H1 (cell line): ENCODE measurements around the gene HTN3. TPM values are rescaled to one million over a fixed set of nuclear protein-coding genes. Genes with fewer than 3 reads are reported as not detected.

Experiments
- CTCF ChIA-PET: fragments of 300-600 bp; sonication (Branson Sonifier 250); formaldehyde crosslinking; loops from one replicate; lab custom pipeline; 2021; ENCODE audit not compliant: partially characterized antibody; lab: Charles Lee
- POLR2A ChIA-PET: fragments of 300-600 bp; sonication (Branson Sonifier 250); formaldehyde crosslinking; loops from one replicate; lab custom pipeline; 2021; ENCODE audit warnings: inconsistent platforms; ENCODE audit not compliant: partially characterized antibody; lab: Charles Lee
- DNase-seq, 2 experiments: peaks; one replicate each; pipeline versions ENCODE4 v3.0.0 to v3.0.0-alpha.2; 2010 to 2022; ENCODE audit warnings: low spot score in 2 of 2, low read depth in 1 of 2, mixed read lengths in 1 of 2
- FAIRE-seq: peaks from 2 replicates; lab custom pipeline; 2011; peaks lifted over from hg19 to GRCh38; lab: Jason Lieb, UNC
- H2AFZ ChIP-seq: 2 replicates; pipeline ENCODE4 v1.8.1; 2012; ENCODE audit warnings: low read length, inconsistent platforms
- H2AK5ac ChIP-seq: 2 replicates; pipeline ENCODE4 v1.6.1; 2013; ENCODE audit warnings: low read depth, low read length
- H2BK120ac ChIP-seq: replicated peaks from 2 replicates; pipeline ENCODE3; 2013; ENCODE audit warnings: low read depth, low read length, inconsistent platforms
- H2BK12ac ChIP-seq: 2 replicates; pipeline ENCODE4 v1.6.1; 2013; ENCODE audit warnings: low read depth, low read length
- H2BK15ac ChIP-seq: 2 replicates; pipeline ENCODE4 v1.6.1; 2013; ENCODE audit warnings: low read length
- H2BK20ac ChIP-seq: 2 replicates; pipeline ENCODE4 v1.6.1; 2013; ENCODE audit warnings: low read length
- H2BK5ac ChIP-seq: 2 replicates; pipeline ENCODE4 v1.6.1; 2013; ENCODE audit warnings: low read depth, low read length
- H3K14ac ChIP-seq: 2 replicates; pipeline ENCODE4 v1.6.1; 2013; ENCODE audit warnings: inconsistent platforms; ENCODE audit not compliant: insufficient read length
- H3K18ac ChIP-seq: 2 replicates; pipeline ENCODE4 v1.6.1; 2013; ENCODE audit warnings: low read length; ENCODE audit errors: extremely low read depth
- H3K23ac ChIP-seq: 2 replicates; pipeline ENCODE4 v1.6.1; 2013; ENCODE audit warnings: inconsistent platforms; ENCODE audit not compliant: insufficient read length
- H3K23me2 ChIP-seq: 2 replicates; pipeline ENCODE4 v1.6.1; 2013; ENCODE audit warnings: low read depth, low read length
- H3K27ac ChIP-seq: 2 replicates; pipeline ENCODE4 v1.6.1; 2011; ENCODE audit warnings: low read depth, low read length, inconsistent platforms
- H3K27me3 ChIP-seq, 4 experiments: replicated peaks in 1 of 4; 1 replicate in 1 of 4; 2 replicates in 3 of 4; pipeline versions ENCODE4 v1.6.1 to v1.8.1; 2011 to 2013; ENCODE audit warnings: low read length in 3 of 4, mild to moderate bottlenecking in 3 of 4, inconsistent platforms in 2 of 4, mixed read lengths in 2 of 4, moderate library complexity in 1 of 4; ENCODE audit not compliant: control insufficient read depth in 3 of 4, insufficient read depth in 3 of 4; ENCODE audit errors: extremely low read depth in 1 of 4
- H3K36me3 ChIP-seq, 4 experiments: 2 replicates each; pipeline versions ENCODE4 v1.6.1 to v1.8.1; 2011 to 2013; ENCODE audit warnings: mild to moderate bottlenecking in 4 of 4, low read length in 3 of 4, moderate library complexity in 2 of 4, control low read depth in 1 of 4, inconsistent platforms in 1 of 4; ENCODE audit not compliant: insufficient read depth in 4 of 4, control insufficient read depth in 2 of 4
- H3K4ac ChIP-seq: replicated peaks from 2 replicates; pipeline ENCODE3; 2013; ENCODE audit warnings: low read length, low read depth, mixed read lengths, inconsistent platforms; ENCODE audit not compliant: insufficient read length
- H3K4me1 ChIP-seq, 4 experiments: replicated peaks in 1 of 4; 1 replicate in 1 of 4; 2 replicates in 3 of 4; pipeline versions ENCODE4 v1.6.1 to v1.8.1; 2011 to 2013; ENCODE audit warnings: low read length in 3 of 4, inconsistent platforms in 2 of 4, mixed read lengths in 1 of 4; ENCODE audit not compliant: insufficient read depth in 4 of 4, control insufficient read depth in 3 of 4
- H3K4me2 ChIP-seq, 2 experiments: 2 replicates each; pipeline versions ENCODE4 v1.6.1 to v1.8.1; 2011 to 2013; ENCODE audit warnings: low read depth in 2 of 2, low read length in 2 of 2, control low read depth in 1 of 2, inconsistent platforms in 1 of 2, mild to moderate bottlenecking in 1 of 2; ENCODE audit not compliant: insufficient read depth in 1 of 2
- H3K4me3 ChIP-seq, 4 experiments: fragments of 200-600, 300-600 bp in 1 of 4; sonication (generic), shearing (Covaris generic), sonication (Bioruptor Twin) in 1 of 4; 2 replicates each; pipeline versions ENCODE4 v1.5.1 to v1.8.1; 2011 to 2016; ENCODE audit warnings: low read length in 4 of 4, low read depth in 3 of 4, control low read depth in 2 of 4, inconsistent platforms in 2 of 4, mild to moderate bottlenecking in 2 of 4, mixed read lengths in 1 of 4, moderate library complexity in 1 of 4; ENCODE audit not compliant: insufficient read depth in 2 of 4; ENCODE audit errors: extremely low read depth in 1 of 4
- H3K56ac ChIP-seq: replicated peaks from 2 replicates; pipeline ENCODE3; 2013; ENCODE audit warnings: low read depth, mild to moderate bottlenecking, mixed read lengths, low read length, inconsistent platforms; ENCODE audit not compliant: insufficient read length
- H3K79me1 ChIP-seq: 2 replicates; pipeline ENCODE4 v1.6.1; 2013; ENCODE audit warnings: low read depth, low read length, control low read depth
- H3K79me2 ChIP-seq, 2 experiments: 2 replicates each; pipeline versions ENCODE4 v1.6.1 to v1.8.1; 2012 to 2013; ENCODE audit warnings: low read length in 2 of 2, mild to moderate bottlenecking in 2 of 2, inconsistent platforms in 1 of 2; ENCODE audit not compliant: insufficient read depth in 2 of 2, control insufficient read depth in 1 of 2
- H3K9ac ChIP-seq, 4 experiments: replicated peaks in 1 of 4; 1 replicate in 1 of 4; 2 replicates in 3 of 4; pipeline versions ENCODE4 v1.6.1 to v1.8.1; 2011 to 2013; ENCODE audit warnings: low read depth in 3 of 4, low read length in 3 of 4, control low read depth in 2 of 4, mild to moderate bottlenecking in 2 of 4, moderate library complexity in 2 of 4, inconsistent platforms in 1 of 4; ENCODE audit errors: extremely low read depth in 1 of 4
- H3K9me3 ChIP-seq, 2 experiments: 2 replicates each; pipeline versions ENCODE4 v1.6.1 to v1.8.1; 2012 to 2013; ENCODE audit warnings: mild to moderate bottlenecking in 2 of 2, moderate library complexity in 2 of 2, control low read depth in 1 of 2, inconsistent platforms in 1 of 2, low read depth in 1 of 2, low read length in 1 of 2, mixed read lengths in 1 of 2; ENCODE audit not compliant: insufficient read depth in 2 of 2
- H4K20me1 ChIP-seq, 2 experiments: replicated peaks in 1 of 2; 2 replicates each; pipeline versions ENCODE3 to v1.8.1; 2011 to 2013; ENCODE audit warnings: inconsistent platforms in 2 of 2, low read length in 2 of 2, mild to moderate bottlenecking in 1 of 2; ENCODE audit not compliant: insufficient read depth in 2 of 2, control insufficient read depth in 1 of 2
- H4K5ac ChIP-seq: 2 replicates; pipeline ENCODE4 v1.6.1; 2013; ENCODE audit warnings: low read length, low read depth, mixed read lengths, inconsistent platforms; ENCODE audit not compliant: insufficient read length
- H4K8ac ChIP-seq: 2 replicates; pipeline ENCODE4 v1.8.0; 2013; ENCODE audit warnings: mild to moderate bottlenecking, moderate library complexity, low read length, inconsistent platforms; ENCODE audit not compliant: insufficient read depth; ENCODE audit errors: extremely low read depth
- H4K91ac ChIP-seq: replicated peaks from 2 replicates; pipeline ENCODE3; 2013; ENCODE audit warnings: low read length, mixed read lengths, inconsistent platforms; ENCODE audit not compliant: insufficient read length
- BRCA1 ChIP-seq: IDR thresholded peaks from 2 replicates; pipeline ENCODE4 v1.6.1; 2012; ENCODE audit warnings: low read depth, low read length, improper control_type of control experiment
- CBX8 ChIP-seq: fragments of 300-800, 300-1000 bp; sonication (generic); IDR thresholded peaks from 2 replicates; pipeline ENCODE4 v1.7.1; 2016; ENCODE audit warnings: low read depth, low read length, borderline replicate concordance
- JUN ChIP-seq: IDR thresholded peaks from 2 replicates; pipeline ENCODE4 v1.6.1; 2011; ENCODE audit warnings: low read depth, mild to moderate bottlenecking, improper control_type of control experiment, low read length
- NANOG ChIP-seq: IDR thresholded peaks from 2 replicates; pipeline ENCODE4 v1.6.1; 2011; ENCODE audit warnings: low read length, low read depth, mild to moderate bottlenecking, inconsistent platforms; ENCODE audit not compliant: insufficient read depth, poor library complexity, severe bottlenecking
- RNF2 ChIP-seq: fragments of 200-900, 300-1000 bp; sonication (generic); IDR thresholded peaks from 2 replicates; pipeline ENCODE4 v1.7.1; 2016; ENCODE audit warnings: borderline replicate concordance, low read depth, mild to moderate bottlenecking, antibody characterized with exemption, low read length; ENCODE audit not compliant: poor library complexity, severe bottlenecking; ENCODE audit errors: missing control alignments
- TBP ChIP-seq: IDR thresholded peaks from 2 replicates; pipeline ENCODE4 v1.6.1; 2011; ENCODE audit warnings: low read depth, low read length, improper control_type of control experiment
- TCF12 ChIP-seq: IDR thresholded peaks from 2 replicates; pipeline ENCODE4 v1.6.1; 2011; ENCODE audit warnings: low read depth, mild to moderate bottlenecking, low read length
- WGBS, 2 experiments: shearing (Covaris generic) in 1 of 2; methylation state at CpG; one replicate each; pipeline versions ENCODE4 v1.1.6 to v1.1.7; 2013 to 2015; ENCODE audit warnings: low lambda C conversion rate in 2 of 2, mixed read lengths in 2 of 2, inconsistent platforms in 1 of 2, low coverage in 1 of 2, missing lambda C conversion rate in 1 of 2; ENCODE audit not compliant: insufficient replicate concordance in 2 of 2, insufficient coverage in 1 of 2, insufficient read length in 1 of 2; ENCODE audit errors: extremely low coverage in 1 of 2, missing lambda C conversion rate in 1 of 2; 5-methylcytosine and 5-hydroxymethylcytosine counted together
- polyA plus RNA-seq, 7 experiments: library from polyadenylated mRNA; depleted of rRNA in 3 of 7; stranded (reverse) in 5 of 7; unstranded in 2 of 7; fragments of >200 nt in 5 of 7; fragments of 200-250 nt in 2 of 7; gene quantifications; 1 replicate in 5 of 7; 2 replicates in 1 of 7; 4 replicates in 1 of 7; pipeline versions ENCODE4 v1.2.1 to v1.2.3, GENCODE V29; 2011 to 2013; ENCODE audit warnings: missing spikeins in 2 of 7, mixed read lengths in 2 of 7
- total RNA-seq: library from RNA; stranded (reverse); fragmentation: NEBNext Ultra II Directional; extraction: Animal tissue kit (Norgen Biotek cat#: 25700); gene quantifications from 2 replicates; pipeline ENCODE4 v1.2.1, GENCODE V29; 2021

The HTN3 gene
- total and polyA plus RNA-seq, 2 of the 8 experiments (the other 6 are each of a cell fraction or from before 2014, with no cell fraction given): not detected

DNA sequence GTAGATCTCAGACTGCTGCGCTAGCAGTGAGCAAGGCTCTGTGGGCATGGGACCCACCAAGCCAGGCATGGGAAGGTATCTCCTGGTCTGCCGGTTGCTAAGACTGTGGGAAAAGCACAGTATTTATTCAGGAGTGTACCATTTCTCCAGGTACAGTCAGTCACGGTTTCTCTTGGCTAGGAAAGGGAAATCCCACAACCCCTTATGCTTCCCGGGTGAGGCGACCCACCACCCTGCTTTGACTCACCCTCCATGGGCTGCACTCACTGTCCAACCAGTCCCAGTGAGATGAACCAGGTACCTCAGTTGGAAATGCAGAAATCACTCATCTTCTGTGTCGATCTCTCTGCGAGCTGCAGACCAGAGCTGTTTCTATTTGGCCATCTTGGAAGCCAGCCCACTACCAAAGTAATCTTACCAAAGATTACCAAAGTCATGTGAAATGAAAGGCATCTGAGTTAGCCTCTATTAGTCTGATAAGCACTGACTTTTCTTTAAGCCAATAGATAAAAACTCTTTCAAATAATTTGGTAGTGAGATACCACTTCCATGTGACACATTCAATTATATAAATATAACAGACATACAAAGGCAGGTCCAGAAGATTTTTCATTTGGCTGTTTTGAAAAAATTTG is 13.5 kb downstream of the HTN3 start:
- FAIRE-seq (no peak), DNase-seq (no peak)
- Histone ChIP-seq H3K4me1 (no peaks in the 10 kb centered on the region), H4K91ac (no peak overlapping the region), H3K27ac (no peak overlapping the region), H2BK20ac (no peak overlapping the region), H3K79me1 (no peaks in the 10 kb centered on the region), H3K9ac (no peak overlapping the region), H4K5ac (no peak overlapping the region), H3K4me3 (no peak overlapping the region), H2BK12ac (no peak overlapping the region), H2BK120ac (no peak overlapping the region), H2AK5ac (no peak overlapping the region), H3K23me2 (no peaks in the 10 kb centered on the region), H3K4ac (no peak overlapping the region), H3K27me3 (no peaks in the 10 kb centered on the region), H3K36me3 (no peaks in the 10 kb centered on the region), H3K4me2 (no peak overlapping the region), H3K18ac (no peak overlapping the region), H3K14ac (no peak overlapping the region), H3K23ac (no peak overlapping the region), H2BK15ac (no peak overlapping the region), H3K79me2 (no peaks in the 10 kb centered on the region), H3K9me3 (peaks cover 0 to 7% of the 10 kb centered on the region in 2 experiments; a peak in 1 of 4 replicates), H2AFZ (no peak overlapping the region), H3K56ac (no peak overlapping the region), H2BK5ac (no peak overlapping the region), H4K20me1 (no peaks in the 10 kb centered on the region), H4K8ac (no peak overlapping the region)
- ChIA-PET POLR2A (no interaction called here), CTCF (no interaction called here)
- 94% methylated on average over 7 of the region's 7 CpGs; no CpG with 5 or more reads in 1 of the 2 experiments for WGBS, 2 experiments
- TF ChIP-seq BRCA1: no peak
- TF ChIP-seq CBX8: no peak
- TF ChIP-seq JUN: no peak
- TF ChIP-seq NANOG: no peak
- TF ChIP-seq TBP: no peak
- no peak for TF ChIP-seq RNF2
- TF ChIP-seq TCF12: no peak
